Pancreas (tissue), 10 donors: ENCODE measurements around the gene TM9SF2. TPM values are rescaled to one million over a fixed set of nuclear protein-coding genes. Genes with fewer than 3 reads are reported as not detected.

Experiments
- ATAC-seq, 4 donors: fragments of 200-7000 bp; cut with Tn5 transposase; one replicate each; pipeline versions ENCODE4 v1.8.0 to v1.9.1; 2020; ENCODE audit warnings: mild to moderate bottlenecking in 4 of 4, moderate library complexity in 4 of 4
- DNase-seq, 6 donors: peaks; one replicate each; pipeline ENCODE4 v3.0.0-alpha.2; 2020
- FAIRE-seq: peaks from 2 replicates; lab custom pipeline; 2012; peaks lifted over from hg19 to GRCh38; lab: Jason Lieb, UNC
- H3K27ac ChIP-seq, 4 donors: fragments of 200-600 bp; sonication (generic); 1 replicate in 3 of 4; 2 replicates in 1 of 4; pipeline versions ENCODE4 v1.5.0 to v1.8.0; 2020
- H3K27me3 ChIP-seq, 4 donors: fragments of 200-600 bp; one replicate each; pipeline ENCODE4 v1.8.0; 2021
- H3K36me3 ChIP-seq, 3 donors: fragments of 200-600 bp; sonication (generic) in 1 of 3; one replicate each; pipeline versions ENCODE4 v1.5.0 to v1.8.0; 2020 to 2021
- H3K4me1 ChIP-seq, 3 donors: fragments of 200-600 bp; one replicate each; pipeline ENCODE4 v1.8.0; 2021
- H3K4me3 ChIP-seq, 4 donors: fragments of 200-600 bp; sonication (generic) in 2 of 4; one replicate each; pipeline versions ENCODE4 v1.5.0 to v1.8.0; 2020 to 2021
- H3K9me3 ChIP-seq, 4 donors: fragments of 200-600 bp; one replicate each; pipeline ENCODE4 v1.8.0; 2021
- CTCF ChIP-seq, 4 donors: fragments of 200-600 bp; sonication (generic) in 3 of 4; IDR thresholded peaks; one replicate each; pipeline versions ENCODE4 v1.5.0 to v1.8.0; 2021; ENCODE audit warnings: antibody characterized with exemption in 4 of 4
- WGBS, 2 donors: extraction: QIAGEN DNeasy Blood & Tissue Kit; methylation state at CpG; one replicate each; pipeline ENCODE4 v1.1.7; 2013; 5-methylcytosine and 5-hydroxymethylcytosine counted together
- intact Hi-C, 3 donors: fragments of 100-400 bp; cut with DNase I; formaldehyde crosslinking; loops; one replicate each; pipeline versions ENCODE4 v1.11.1 to v1.14.2; 2022
- polyA plus RNA-seq, 2 donors: library from polyadenylated mRNA; stranded (reverse); fragments of 200-250 nt; gene quantifications; one replicate each; pipeline ENCODE4 v1.2.3, GENCODE V29; 2013
- total RNA-seq, 6 donors: library from RNA; stranded (reverse); fragmentation: NEBNext Ultra II Directional in 4 of 6; extraction: Animal tissue kit (Norgen Biotek cat#: 25700) in 4 of 6; gene quantifications; one replicate each; pipeline versions ENCODE4 v1.2.1 to v1.2.4, GENCODE V29; 2021 to 2023
- donor health status: healthy with polysubstance abuse.
- donor health status: DM: no; HTN: no; CAD: no; lungs with moderate emphysema.
- donor health status: DM: no; HTN: no; CAD: no.
- donor health status: control.
- donor health status: control.
- donor health status: Bipolar disorder and iron deficiency.
- donor health status: DM: yes; HTN: yes; CAD: no.
- donor health status: DM: no; HTN: no; CAD: no.
- donor health status: DM: no; HTN: no; CAD: no.
- donor health status: DM: yes; HTN: yes; CAD: no.

Gene TM9SF2
- total and polyA plus RNA-seq, 8 donors: 22.7 to 88.8 (median 56.5) TPM

- Histone ChIP-seq H3K36me3 (peaks cover 0 to 37% (median 4%) of the 10 kb centered on the region in 3 donors), H3K27me3 (no peaks in the 10 kb centered on the region), H3K9me3 (no peaks in the 10 kb centered on the region), H3K27ac (no peak overlapping the region), H3K4me1 (no peaks in the 10 kb centered on the region), H3K4me3 (no peak overlapping the region)
- WGBS, 2 donors: 51 to 60% methylated on average over 5 of the region's 5 CpGs
- no peak for ATAC-seq
- no peak for DNase-seq
- intact Hi-C loops: no loop called here
- FAIRE-seq: no peak
- TF ChIP-seq CTCF (IDR thresholded peaks at IDR 0.05): no peak
These were observed 53.9 kb downstream of the TM9SF2 start for GRCh38 chr13:99555149-99555548.

- H3K27me3 ChIP-seq: no peaks in the 10 kb centered on the region
- no peak for TF ChIP-seq CTCF (IDR thresholded peaks at IDR 0.05)
- DNase-seq: no peak
- peaks cover 0 to 28% (median 3%) of the 10 kb centered on the region in 3 donors for H3K36me3 ChIP-seq
- no peaks in the 10 kb centered on the region for H3K4me1 ChIP-seq
- 94 to 97% methylated on average over 7 of the region's 7 CpGs for WGBS, 2 donors
- intact Hi-C loops: no loop called here
- no peak overlapping the region for H3K4me3 ChIP-seq
- no peaks in the 10 kb centered on the region for H3K9me3 ChIP-seq
- ATAC-seq: no peak
- H3K27ac ChIP-seq: no peak overlapping the region
- FAIRE-seq: no peak
These were observed 55.7 kb downstream of the TM9SF2 start for GRCh38 chr13:99556867-99557443.

DNA sequence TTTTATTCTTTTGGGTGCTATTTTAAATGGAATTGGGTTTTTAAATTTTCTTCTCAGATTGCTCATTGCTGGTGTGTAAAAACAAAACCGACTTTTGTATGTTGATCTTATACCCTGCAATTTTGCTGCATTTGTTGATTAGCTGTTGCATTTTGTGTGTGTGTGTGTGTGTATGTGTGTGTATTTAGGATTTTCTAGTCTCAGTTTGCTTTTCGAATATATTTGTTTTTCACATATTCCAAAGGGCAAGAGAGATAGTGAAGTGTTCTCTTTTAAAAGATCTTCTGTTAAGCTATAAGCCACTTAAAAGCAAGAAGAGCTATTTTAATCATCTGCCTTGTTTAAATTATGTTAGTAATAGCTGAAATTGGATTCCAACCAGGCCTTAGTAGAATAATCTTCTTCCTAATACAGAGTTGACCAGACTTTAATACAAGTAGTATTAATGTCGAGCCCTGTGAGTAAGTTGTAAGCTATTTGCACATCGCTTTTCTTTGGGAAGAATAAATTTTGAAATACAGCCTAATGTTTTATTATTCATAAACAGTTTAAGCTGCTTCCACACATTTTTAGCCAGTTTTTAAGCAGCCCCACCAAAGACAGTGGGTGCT lies 57.4 kb downstream of the TM9SF2 start:
- WGBS, 2 donors: 61 to 64% methylated on average over 4 of the region's 4 CpGs
- FAIRE-seq (no peak), DNase-seq (no peak), ATAC-seq (no peak)
- Histone ChIP-seq H3K27ac (no peak overlapping the region), H3K4me3 (no peak overlapping the region), H3K36me3 (peaks cover 0 to 16% (median 0%) of the 10 kb centered on the region in 3 donors), H3K4me1 (no peaks in the 10 kb centered on the region), H3K27me3 (no peaks in the 10 kb centered on the region), H3K9me3 (no peaks in the 10 kb centered on the region)
- no peak for TF ChIP-seq CTCF (IDR thresholded peaks at IDR 0.05)
- intact Hi-C loops: no loop called here

GRCh38 chr13:99559560-99559959 lies 58.3 kb downstream of the TM9SF2 start:
- Histone ChIP-seq H3K36me3 (peaks cover 0 to 23% (median 2%) of the 10 kb centered on the region in 3 donors), H3K4me3 (no peak overlapping the region), H3K9me3 (no peaks in the 10 kb centered on the region), H3K27me3 (no peaks in the 10 kb centered on the region), H3K4me1 (no peaks in the 10 kb centered on the region), H3K27ac (no peak overlapping the region)
- DNase-seq (no peak), ATAC-seq (no peak), FAIRE-seq (no peak)
- no peak for TF ChIP-seq CTCF (IDR thresholded peaks at IDR 0.05)
- intact Hi-C loops: no loop called here
- WGBS, 2 donors: 82 to 87% methylated on average over 2 of the region's 2 CpGs

DNA sequence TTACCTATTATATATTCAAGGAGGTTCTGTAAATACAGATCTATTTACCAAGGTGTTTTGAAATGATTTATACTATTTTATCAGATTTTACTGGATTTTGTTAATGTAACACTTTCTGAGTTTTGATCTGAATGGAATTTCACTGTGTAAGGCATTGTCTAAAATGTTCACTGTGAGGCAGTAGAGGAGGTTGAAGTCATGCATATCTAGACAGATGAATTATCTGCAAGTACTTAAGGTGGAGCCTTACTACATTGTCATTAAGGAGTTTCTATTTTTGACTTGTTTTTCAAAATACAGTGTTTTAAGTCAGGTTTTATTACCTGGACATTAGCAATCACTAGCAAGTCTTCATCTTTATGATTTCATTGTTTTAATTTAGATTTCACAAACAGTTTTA lies 62.1 kb downstream of the TM9SF2 start:
- Histone ChIP-seq H3K4me1 (no peaks in the 10 kb centered on the region), H3K27ac (no peak overlapping the region), H3K36me3 (peaks cover 0 to 27% (median 5%) of the 10 kb centered on the region in 3 donors), H3K4me3 (no peak overlapping the region), H3K9me3 (no peaks in the 10 kb centered on the region), H3K27me3 (no peaks in the 10 kb centered on the region)
- FAIRE-seq (no peak), DNase-seq (no peak), ATAC-seq (no peak)
- TF ChIP-seq CTCF (IDR thresholded peaks at IDR 0.05): no peak
- intact Hi-C loops: no loop called here
